GM21447 (cell line): Measurements from ENCODE around the gene GJD3.

Source experiments
- ATAC-seq: cut with Tn5 transposase; IDR thresholded peaks from one replicate; pipeline ENCODE4 v1.9.1; 2021; ENCODE audit not compliant: unreplicated experiment

Gene GJD3

DNA sequence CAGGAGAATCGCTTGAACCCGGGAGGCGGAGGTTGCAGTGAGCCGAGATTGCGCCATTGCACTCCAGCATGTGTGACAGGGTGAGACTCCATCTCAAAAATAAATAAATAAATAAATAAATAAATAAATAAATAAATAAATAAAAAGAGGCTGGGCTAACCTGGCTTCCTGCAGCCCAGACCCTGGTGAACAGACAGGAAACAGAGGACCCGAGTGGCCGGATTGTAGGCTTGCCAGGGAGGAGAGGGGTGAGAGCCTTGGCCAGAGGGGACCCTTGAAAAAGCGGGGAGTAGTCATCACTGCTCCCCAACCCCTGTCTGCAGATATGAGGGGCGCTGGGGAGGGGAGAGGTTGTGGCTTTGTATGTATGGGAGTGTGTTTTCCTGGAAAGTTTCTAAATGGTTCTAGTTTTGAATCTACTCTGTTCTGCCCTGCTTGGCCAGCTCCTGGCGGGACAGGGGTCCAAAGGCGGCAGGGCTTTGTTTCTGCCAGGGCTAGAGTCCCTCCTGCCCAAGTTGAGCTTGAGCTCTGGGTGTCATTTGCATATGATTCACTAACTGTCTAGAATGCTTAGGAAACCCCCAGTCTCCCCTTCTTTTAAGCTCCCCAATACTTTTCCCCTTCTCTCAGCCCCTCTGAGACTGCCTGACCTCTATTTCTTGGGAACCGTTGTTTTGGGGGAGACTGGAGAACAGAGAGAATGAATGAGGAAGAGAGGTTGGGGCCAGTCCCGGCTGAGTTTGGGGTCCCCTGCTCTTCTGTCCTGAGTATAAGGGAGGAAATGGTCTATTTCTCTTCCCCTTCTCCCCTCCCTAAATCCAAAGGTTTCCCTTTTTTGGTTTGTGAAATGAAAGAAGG is 39.2 kb downstream of the GJD3 start:
- no peak for ATAC-seq

- no peak for ATAC-seq
These were observed 40.9 kb downstream of the GJD3 start for GRCh38 chr17:40323391-40324381.

- peak; percentile 30 for ATAC-seq
These were observed 41.9 kb downstream of the GJD3 start for GRCh38 chr17:40322358-40323315.

GRCh38 chr17:40321961-40322357 is 42.6 kb downstream of the GJD3 start:
- ATAC-seq = no peak

DNA sequence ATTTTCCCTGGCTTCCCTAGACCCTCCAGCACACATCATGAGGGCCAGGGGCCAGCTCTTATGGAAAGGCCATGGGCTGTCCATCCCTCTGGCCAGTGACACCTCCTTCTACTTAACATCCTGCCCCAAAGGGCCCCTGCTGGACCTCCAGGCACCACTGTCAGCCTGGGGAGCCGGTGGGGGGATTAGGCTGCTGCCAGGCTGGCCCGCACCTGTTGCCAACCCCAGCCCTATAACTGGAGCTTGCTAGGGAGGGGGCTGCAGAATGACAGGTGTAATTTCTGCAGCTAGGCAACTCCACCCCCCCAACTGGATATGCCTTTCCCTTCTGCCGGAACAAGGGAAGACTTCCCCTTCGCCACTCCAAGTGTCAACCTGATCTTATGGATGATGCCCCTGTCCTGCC is 43.0 kb downstream of the GJD3 start:
- no peak for ATAC-seq

DNA sequence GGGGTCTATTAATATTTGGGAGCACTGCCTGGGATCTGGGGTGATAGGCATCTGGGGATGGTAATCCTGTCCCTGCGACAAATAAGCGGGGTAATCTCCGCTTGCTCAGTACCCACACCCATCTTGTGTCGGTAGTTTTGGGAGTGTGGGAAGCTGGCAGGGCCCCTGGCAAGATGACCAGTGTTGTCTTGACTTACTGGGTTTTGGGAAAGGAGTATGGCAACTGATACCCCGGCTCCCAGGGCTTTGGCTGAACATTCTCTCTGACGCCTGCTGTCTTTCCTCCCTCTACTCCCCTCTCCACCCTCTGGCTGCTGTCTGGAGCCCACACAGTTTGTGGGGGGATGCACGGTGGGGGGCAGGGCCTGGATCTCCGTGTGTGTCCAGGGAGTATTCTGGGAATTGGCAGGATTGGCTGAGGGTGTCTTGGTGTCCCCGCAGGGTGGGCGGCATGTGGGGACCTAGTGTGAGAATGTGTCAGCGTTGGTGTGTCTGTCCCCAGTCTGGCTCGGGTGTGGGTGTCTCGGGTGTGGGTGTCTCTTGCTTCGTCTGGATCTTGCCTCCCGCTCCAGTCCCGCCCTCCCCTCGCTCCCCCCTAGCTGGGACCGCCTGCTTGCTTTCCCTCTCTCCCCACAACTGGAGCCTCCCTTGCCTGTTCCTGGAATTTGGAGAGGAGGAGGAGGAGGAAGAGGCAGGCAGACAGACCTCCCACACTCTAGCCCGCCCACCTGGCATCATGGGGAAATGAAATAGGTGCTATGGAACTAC is 43.6 kb downstream of the GJD3 start:
- no peak for ATAC-seq

GRCh38 chr17:40319651-40320540 is 44.6 kb downstream of the GJD3 start:
- no peak for ATAC-seq

DNA sequence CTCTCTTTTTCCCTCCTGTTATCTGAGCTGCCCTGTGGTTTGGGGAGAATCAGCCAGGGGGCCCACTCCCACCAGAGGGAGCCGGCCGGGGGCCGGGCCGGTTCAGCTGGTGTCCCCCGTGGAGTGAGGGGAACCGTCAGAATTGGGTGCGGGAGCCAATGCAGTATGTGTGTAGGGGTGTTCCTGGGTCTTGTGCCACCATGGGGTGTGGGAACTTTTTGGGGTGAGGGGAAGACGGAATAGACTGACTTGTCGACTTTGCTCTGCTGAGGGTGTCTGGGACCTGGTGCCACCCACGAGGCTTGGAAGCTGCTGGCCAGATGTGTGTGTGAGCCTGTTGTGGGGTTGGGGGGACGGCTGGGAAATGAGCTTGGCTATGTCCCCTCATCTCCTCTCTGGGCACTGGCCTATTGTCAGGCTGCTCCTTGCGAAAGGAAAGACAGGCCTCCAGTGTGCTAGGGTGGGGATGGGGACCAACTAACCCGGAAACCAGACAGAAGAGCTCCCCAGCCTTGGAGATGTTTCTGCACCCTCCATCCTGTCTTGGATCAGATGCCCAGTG is 45.6 kb downstream of the GJD3 start:
- ATAC-seq = no peak

DNA sequence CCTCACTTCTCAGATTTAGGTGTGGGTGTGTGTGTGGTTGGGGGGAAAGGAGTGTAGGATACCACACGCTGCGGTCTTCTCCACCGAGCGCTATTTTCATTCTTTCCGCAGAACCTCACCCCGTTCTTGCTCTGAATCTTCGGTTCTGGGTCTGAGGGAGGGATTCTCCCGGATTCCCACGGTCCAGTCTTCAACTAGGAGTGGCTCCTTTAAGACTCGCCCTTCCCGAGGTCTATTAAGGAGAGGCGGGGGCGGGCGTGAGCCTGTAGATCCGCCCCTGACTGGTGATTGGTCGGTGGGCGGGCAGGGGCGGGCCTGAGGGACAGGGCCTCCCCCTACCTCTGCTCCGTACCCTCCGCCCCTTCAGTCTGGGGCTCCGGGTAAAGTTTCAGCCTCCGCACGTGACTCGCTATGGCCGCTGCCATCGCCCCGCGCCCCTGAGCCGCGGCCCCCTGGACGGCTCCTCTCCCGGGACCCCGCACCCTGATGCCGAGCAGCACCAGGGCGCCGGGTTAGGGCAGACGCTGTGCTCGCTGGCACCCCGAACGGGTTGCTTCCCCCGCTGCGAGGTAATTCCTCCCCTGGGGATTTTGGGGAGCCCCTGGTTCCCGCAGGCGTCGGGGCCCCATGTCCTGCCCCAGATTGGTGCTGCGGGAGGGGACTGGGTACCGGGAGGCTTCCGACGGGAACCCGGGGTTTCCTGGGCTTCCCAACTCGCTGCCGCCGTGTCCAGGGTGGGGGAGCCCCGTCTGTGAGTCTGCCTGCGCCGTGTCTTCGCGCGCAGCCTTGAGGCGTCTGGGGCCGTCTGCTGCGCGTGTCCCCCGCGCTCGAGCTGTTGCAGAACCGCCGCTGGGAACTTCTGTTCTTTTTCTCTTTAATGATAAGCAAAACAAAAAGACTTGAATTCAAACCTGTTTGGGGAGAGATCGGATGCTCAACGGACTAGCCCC is 46.4 kb downstream of the GJD3 start:
- peak; percentile 42 for ATAC-seq

DNA sequence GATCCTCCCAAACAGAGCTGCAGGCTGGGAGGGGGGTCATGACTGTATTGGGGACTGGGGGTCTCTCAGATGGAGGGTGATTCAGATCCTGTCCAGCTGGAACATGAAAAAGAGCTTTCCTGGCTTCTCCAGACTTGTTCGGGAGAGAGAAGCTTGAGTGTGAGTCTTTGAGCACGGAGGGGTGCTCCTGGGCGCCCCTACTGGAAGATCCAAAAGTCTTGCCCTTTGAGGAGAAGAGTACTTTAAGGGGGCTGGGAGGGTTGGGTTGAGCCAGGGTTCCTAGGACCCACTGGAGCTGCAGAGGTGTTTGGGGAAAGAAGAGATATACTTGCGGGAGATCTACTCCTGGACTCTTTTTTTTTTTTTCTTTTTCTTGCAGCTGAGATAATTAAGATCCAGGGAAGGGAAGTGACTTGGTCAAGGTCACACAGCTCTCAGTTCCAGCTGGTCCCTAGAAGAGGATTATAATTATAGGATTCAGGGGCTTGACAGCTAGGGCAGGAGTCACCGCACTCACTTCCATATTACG is 47.1 kb downstream of the GJD3 start:
- no peak for ATAC-seq

GRCh38 chr17:40316571-40317344 is 47.8 kb downstream of the GJD3 start:
- no peak for ATAC-seq

- no peak for ATAC-seq
These were observed 48.6 kb downstream of the GJD3 start for GRCh38 chr17:40315678-40316570.

- no peak for ATAC-seq
These were observed 49.3 kb downstream of the GJD3 start for GRCh38 chr17:40315206-40315605.

- no peak for ATAC-seq
These were observed 50.0 kb downstream of the GJD3 start for GRCh38 chr17:40314584-40314956.
